ENCODE data around the gene RNU7-1. TPM values are rescaled to one million over a fixed set of nuclear protein-coding genes. Genes with fewer than 3 reads are reported as not detected.

Gene RNU7-1
- total RNA-seq, 4 donors from 2014 or later: not detected

DNA sequence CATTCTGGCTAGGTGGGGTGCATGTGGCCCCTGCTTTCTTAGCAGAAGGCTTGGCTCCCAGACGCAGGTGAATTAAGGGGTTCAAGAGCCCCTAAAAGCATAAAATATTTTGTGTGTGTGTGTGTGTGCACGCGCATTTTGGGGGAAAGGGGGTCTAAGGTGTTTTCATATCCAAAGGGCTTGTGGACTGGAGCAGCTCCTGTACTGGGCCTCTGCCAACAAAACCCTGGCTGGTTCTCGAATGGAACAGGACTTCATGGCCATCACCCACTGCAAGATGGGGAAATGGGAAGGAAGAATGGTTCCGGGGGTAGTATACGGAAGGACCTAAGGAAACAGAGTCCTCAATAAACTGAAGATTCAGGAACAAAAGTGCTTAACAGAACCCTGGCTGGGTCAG, 19.8 kb upstream of the RNU7-1 start:
- H3K4me3 ChIP-seq (replicated peaks in 1 of 3): no peak overlapping the region
- TF ChIP-seq, protein P1, sequence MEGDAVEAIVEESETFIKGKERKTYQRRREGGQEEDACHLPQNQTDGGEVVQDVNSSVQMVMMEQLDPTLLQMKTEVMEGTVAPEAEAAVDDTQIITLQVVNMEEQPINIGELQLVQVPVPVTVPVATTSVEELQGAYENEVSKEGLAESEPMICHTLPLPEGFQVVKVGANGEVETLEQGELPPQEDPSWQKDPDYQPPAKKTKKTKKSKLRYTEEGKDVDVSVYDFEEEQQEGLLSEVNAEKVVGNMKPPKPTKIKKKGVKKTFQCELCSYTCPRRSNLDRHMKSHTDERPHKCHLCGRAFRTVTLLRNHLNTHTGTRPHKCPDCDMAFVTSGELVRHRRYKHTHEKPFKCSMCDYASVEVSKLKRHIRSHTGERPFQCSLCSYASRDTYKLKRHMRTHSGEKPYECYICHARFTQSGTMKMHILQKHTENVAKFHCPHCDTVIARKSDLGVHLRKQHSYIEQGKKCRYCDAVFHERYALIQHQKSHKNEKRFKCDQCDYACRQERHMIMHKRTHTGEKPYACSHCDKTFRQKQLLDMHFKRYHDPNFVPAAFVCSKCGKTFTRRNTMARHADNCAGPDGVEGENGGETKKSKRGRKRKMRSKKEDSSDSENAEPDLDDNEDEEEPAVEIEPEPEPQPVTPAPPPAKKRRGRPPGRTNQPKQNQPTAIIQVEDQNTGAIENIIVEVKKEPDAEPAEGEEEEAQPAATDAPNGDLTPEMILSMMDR (IDR thresholded peaks at IDR 0.05): no peak
- no peak for TF ChIP-seq POLR2A (IDR thresholded peaks at IDR 0.05)
- intact Hi-C loops (cut with DNase I): no loop called here

DNA sequence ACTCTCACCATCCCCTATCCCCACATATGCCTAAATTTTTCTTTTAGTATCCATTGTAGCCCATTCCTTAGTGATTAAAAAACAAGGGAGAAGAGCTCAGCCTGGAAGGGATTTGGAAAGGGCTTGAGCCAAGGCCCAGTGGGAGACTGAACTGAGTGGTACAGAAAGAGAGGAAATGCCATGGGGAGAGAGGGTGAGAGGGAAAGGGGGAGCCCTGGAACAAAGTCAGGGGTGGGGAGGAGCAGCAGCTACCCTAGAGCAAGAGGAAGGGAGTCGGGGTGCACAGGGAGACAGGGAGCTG, 18.4 kb upstream of the RNU7-1 start:
- peaks cover 36 to 44% of the 10 kb centered on the region in 2 donors for H3K4me1 ChIP-seq
- H3K9me3 ChIP-seq: no peaks in the 10 kb centered on the region
- peak overlapping the region; percentile 93 to 99 (median 98) for H3K27ac ChIP-seq
- no peak for DNase-seq
- H3K4me3 ChIP-seq (replicated peaks in 1 of 3): no peak overlapping the region
- WGBS, 2 donors: 6 to 13% methylated on average over 1 of the region's 1 CpG
- H3K36me3 ChIP-seq: no peaks in the 10 kb centered on the region
- intact Hi-C loops (cut with DNase I): no loop called here
- no peaks in the 10 kb centered on the region for H3K27me3 ChIP-seq
- TF ChIP-seq, protein P1 (IDR thresholded peaks at IDR 0.05): no peak
- TF ChIP-seq POLR2A (IDR thresholded peaks at IDR 0.05): no peak

More for the DNA sequence above, 19.8 kb upstream of the RNU7-1 start:
- 50 to 58% methylated on average over 6 of the region's 6 CpGs for WGBS, 2 donors
- Histone ChIP-seq H3K9me3 (no peaks in the 10 kb centered on the region), H3K4me1 (peaks cover 25 to 32% of the 10 kb centered on the region in 2 donors), H3K36me3 (no peaks in the 10 kb centered on the region), H3K27ac (peak overlapping the region; percentile 93 to 99 (median 98)), H3K27me3 (no peaks in the 10 kb centered on the region)
- DNase-seq: no peak

DNA sequence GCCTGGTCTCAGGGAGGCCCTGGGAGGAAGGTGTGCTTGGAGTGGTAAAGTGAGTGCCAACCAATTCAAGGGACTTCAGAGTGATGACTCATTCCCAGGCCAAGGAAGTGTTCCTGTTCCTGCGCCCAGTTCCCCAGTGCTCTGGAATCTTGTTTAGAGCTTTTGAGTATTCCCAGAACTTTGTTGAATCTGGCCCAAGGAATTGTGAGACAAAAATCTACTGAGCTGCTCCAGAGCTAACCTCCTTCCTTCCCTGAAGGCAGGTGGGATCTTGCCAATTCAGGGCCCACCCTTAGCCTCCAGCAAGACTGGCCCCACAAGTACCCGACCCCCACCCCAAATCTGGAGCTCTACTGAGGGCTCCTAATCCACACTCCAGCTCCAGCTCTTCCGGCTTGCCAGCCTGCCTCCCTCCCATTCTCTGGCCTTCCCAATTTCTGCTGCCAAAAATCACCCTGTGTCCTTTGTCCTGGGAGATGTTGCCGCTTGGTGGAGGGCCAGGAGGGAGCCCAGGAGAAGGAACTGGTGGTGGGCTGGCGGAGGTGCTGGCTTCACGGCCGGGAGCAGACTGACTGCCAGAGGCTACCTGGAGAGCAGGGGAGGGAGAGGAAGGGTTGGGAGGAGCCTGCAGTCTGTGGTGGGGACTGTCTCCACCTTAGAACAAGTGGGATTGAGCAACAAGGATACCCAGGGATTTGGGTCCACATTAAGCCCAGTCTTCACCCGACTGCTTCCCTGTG, 17.9 kb upstream of the RNU7-1 start:
- TF ChIP-seq, protein P1 (IDR thresholded peaks at IDR 0.05): peak in 1 of 6 experiments; percentile 24
- TF ChIP-seq POLR2A (IDR thresholded peaks at IDR 0.05): peak in 1 of 2 donors; percentile 72
- peak overlapping the region in 2 of 3 donors; percentile 8 to 79 for H3K4me3 ChIP-seq (replicated peaks in 1 of 3)
- H3K27ac ChIP-seq: peak overlapping the region; percentile 93 to 99 (median 98)
- H3K9me3 ChIP-seq: no peaks in the 10 kb centered on the region
- 9 to 14% methylated on average over 8 of the region's 8 CpGs for WGBS, 2 donors
- H3K4me1 ChIP-seq: peaks cover 39 to 46% of the 10 kb centered on the region in 2 donors
- H3K27me3 ChIP-seq: no peaks in the 10 kb centered on the region
- peak; percentile 81 to 82 for DNase-seq
- intact Hi-C loops (cut with DNase I): no loop called here
- no peaks in the 10 kb centered on the region for H3K36me3 ChIP-seq

DNA sequence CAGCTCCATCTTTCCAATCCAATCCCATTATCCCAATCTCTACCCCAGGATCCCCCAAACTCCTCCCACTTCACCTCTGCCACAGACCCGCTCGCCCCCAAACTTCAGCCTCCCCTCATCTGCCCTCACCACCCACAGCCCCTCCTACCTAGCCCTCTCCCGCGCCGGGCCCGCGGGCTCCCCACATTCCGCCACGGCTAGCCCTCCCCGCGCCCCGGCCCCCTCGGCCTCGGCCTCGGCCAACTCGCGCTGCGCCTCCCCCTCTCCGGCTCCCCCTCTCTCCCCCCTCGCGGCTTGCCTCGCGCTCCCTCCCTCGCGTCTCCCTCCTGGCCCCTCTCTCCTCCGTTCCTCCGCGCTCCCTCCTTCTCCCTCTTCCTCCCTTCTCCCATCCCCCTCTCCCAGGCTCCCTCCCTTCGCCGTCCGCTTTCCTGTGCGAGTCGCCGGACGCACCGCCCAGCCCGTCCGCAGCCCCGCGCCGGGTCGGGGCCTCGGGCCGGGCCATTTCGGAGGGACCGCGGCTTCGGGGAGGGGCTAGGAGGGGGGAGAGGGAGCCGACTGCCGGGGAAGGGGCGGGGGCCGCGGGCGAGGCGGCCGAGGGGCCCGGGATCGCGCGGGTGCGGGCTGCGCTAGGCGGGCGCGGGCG, 16.1 kb upstream of the RNU7-1 start, which contains the start of gene ATN1:
TSS of gene ATN1 (plus strand) at position 581 of the 643 bp plus-strand sequence. CDS start 6,043 bp downstream, outside the sequence.
- intact Hi-C loops (cut with DNase I): no loop called here
- H3K36me3 ChIP-seq: no peaks in the 10 kb centered on the region
- no peaks in the 10 kb centered on the region for H3K27me3 ChIP-seq
- H3K4me1 ChIP-seq: peaks cover 42 to 57% of the 10 kb centered on the region in 2 donors
- WGBS, 2 donors: 1 to 2% methylated on average over 31 to 34 of the region's 66 CpGs
- no peaks in the 10 kb centered on the region for H3K9me3 ChIP-seq
- H3K4me3 ChIP-seq (replicated peaks in 1 of 3): peak within 1 kb of the TSS; percentile 54 to 97 (median 79)
- H3K27ac ChIP-seq: peak within 1 kb of the TSS; percentile 97 to 99 (median 98)
- TF ChIP-seq, protein P1 (IDR thresholded peaks at IDR 0.05): no peak
- peak in 1 of 2 donors; percentile 82 for TF ChIP-seq POLR2A (IDR thresholded peaks at IDR 0.05)
- DNase-seq: peak; percentile 90

All from thyroid gland (tissue), 4 donors.